Transverse colon (tissue), 4 donors: ENCODE measurements around the gene TLR6. TPM values are rescaled to one million over a fixed set of nuclear protein-coding genes. Genes with fewer than 3 reads are reported as not detected.

ENCODE experiments used
- DNase-seq: peaks from one replicate; pipeline ENCODE4 v3.0.0-alpha.2; 2019
- H3K27ac ChIP-seq, 4 donors: fragments of 200-600 bp; sonication (generic); 2 replicates each; pipeline ENCODE4 v1.5.1; 2016 to 2018; ENCODE audit warnings: inconsistent platforms in 4 of 4
- H3K27me3 ChIP-seq: fragments of 200-600 bp; sonication (generic); 2 replicates; pipeline ENCODE4 v1.5.1; 2017; ENCODE audit warnings: inconsistent platforms
- H3K36me3 ChIP-seq, 4 donors: fragments of 200-600 bp; sonication (generic); 2 replicates each; pipeline ENCODE4 v1.5.1; 2017 to 2019; ENCODE audit warnings: inconsistent platforms in 4 of 4
- H3K4me1 ChIP-seq, 4 donors: fragments of 200-600 bp; sonication (generic); 2 replicates each; pipeline ENCODE4 v1.5.1; 2017 to 2020; ENCODE audit warnings: inconsistent platforms in 4 of 4
- H3K4me3 ChIP-seq, 4 donors: fragments of 200-600 bp; sonication (generic); 1 replicate in 1 of 4; 2 replicates in 3 of 4; pipeline versions ENCODE4 v1.5.1 to v1.6.1; 2017 to 2019; ENCODE audit warnings: inconsistent platforms in 4 of 4
- H3K9me3 ChIP-seq, 2 donors: fragments of 200-600 bp; sonication (generic); 2 replicates each; pipeline ENCODE4 v1.5.1; 2017 to 2019; ENCODE audit warnings: inconsistent platforms in 2 of 2
- EP300 ChIP-seq: sonication (generic); formaldehyde crosslinking; IDR thresholded peaks from one replicate; pipeline ENCODE4 v1.6.1; 2017; ENCODE audit warnings: antibody characterized with exemption, low read depth
- POLR2A ChIP-seq: fragments of 450-650 bp; IDR thresholded peaks from one replicate; pipeline ENCODE4 v1.6.1; 2016; ENCODE audit warnings: antibody characterized with exemption, mild to moderate bottlenecking, moderate library complexity
- POLR2AphosphoS5 ChIP-seq, 3 donors: sonication (generic); formaldehyde crosslinking; IDR thresholded peaks; one replicate each; pipeline ENCODE4 v1.6.1; 2016; ENCODE audit warnings: antibody characterized with exemption in 3 of 3
- WGBS, 2 donors: methylation state at CpG; one replicate each; pipeline ENCODE4 v1.1.5; 2018; ENCODE audit warnings: low coverage in 1 of 2; 5-methylcytosine and 5-hydroxymethylcytosine counted together
- in situ Hi-C, 4 donors: fragments of 200-750 bp; cut with MboI; loops; one replicate each; pipeline versions ENCODE4 v1.15.0 to v1.15.1; 2017; ENCODE audit warnings: low sequenced_read_pairs in 3 of 4, low pct_ligation_motif_present in 1 of 4, low pct_unique_long_range_greater_than_20kb in 1 of 4
- intact Hi-C: fragments of 100-400 bp; cut with DNase I; formaldehyde crosslinking; loops from one replicate; pipeline ENCODE4 v1.15.1; 2023; ENCODE audit warnings: low total_unique reads
- total RNA-seq, 4 donors: library from RNA; depleted of rRNA; stranded (reverse); fragments of >200 nt; gene quantifications; one replicate each; pipeline ENCODE4 v1.1.0, GENCODE V29; 2016
- TF ChIP-seq, protein P1 (sequence below), 5 experiments: fragments of 200-600 bp in 3 of 5; fragments of 450-650 bp in 2 of 5; sonication (generic) in 3 of 5; IDR thresholded peaks; 1 replicate in 2 of 5; 2 replicates in 3 of 5; pipeline ENCODE4 v1.5.1; 2016 to 2017; ENCODE audit warnings: antibody characterized with exemption in 5 of 5, inconsistent platforms in 3 of 5, mild to moderate bottlenecking in 2 of 5, moderate library complexity in 1 of 5

The TLR6 gene
- total RNA-seq, 4 donors from 2014 or later, result 1.6 to 5.9 (median 3.3) TPM

DNA sequence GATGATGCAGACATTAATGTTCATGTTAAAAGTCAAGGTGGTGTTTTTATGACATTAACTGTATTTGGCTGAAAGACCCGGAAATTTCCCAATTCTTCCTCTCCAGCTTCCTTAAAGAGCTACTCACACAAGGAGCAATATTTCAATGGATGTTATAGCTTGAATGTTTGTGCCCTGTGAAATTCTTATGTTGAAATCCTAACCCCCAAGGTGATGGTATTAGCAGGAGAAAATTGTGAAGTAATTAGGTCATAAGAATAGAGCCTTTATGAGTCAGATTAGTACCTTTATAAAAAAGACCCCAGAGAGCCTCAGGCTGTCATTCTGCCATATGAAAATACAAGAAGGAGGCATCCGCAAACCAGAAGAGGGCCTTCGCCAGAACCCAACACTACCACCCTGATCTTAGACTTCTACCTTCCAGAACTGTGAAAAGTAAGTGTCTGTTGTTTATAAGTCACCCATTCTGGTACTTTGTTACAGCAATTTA is 55.6 kb downstream of the TLR6 start:
- DNase-seq, result no peak
- in situ Hi-C loops, result no loop called here
- Histone ChIP-seq H3K9me3 (no peaks in the 10 kb centered on the region), H3K4me3 (no peak overlapping the region), H3K36me3 (peaks cover 0 to 7% (median 3%) of the 10 kb centered on the region in 4 donors), H3K27ac (no peak overlapping the region), H3K27me3 (no peaks in the 10 kb centered on the region), H3K4me1 (peaks cover 0 to 24% (median 11%) of the 10 kb centered on the region in 4 donors)
- 67 to 92% methylated on average over 1 to 3 of the region's 3 CpGs for WGBS, 2 donors
- intact Hi-C loops, result no loop called here
- TF ChIP-seq, protein P1, sequence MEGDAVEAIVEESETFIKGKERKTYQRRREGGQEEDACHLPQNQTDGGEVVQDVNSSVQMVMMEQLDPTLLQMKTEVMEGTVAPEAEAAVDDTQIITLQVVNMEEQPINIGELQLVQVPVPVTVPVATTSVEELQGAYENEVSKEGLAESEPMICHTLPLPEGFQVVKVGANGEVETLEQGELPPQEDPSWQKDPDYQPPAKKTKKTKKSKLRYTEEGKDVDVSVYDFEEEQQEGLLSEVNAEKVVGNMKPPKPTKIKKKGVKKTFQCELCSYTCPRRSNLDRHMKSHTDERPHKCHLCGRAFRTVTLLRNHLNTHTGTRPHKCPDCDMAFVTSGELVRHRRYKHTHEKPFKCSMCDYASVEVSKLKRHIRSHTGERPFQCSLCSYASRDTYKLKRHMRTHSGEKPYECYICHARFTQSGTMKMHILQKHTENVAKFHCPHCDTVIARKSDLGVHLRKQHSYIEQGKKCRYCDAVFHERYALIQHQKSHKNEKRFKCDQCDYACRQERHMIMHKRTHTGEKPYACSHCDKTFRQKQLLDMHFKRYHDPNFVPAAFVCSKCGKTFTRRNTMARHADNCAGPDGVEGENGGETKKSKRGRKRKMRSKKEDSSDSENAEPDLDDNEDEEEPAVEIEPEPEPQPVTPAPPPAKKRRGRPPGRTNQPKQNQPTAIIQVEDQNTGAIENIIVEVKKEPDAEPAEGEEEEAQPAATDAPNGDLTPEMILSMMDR (IDR thresholded peaks at IDR 0.05), result no peak
- TF ChIP-seq POLR2AphosphoS5 (IDR thresholded peaks at IDR 0.05), result no peak
- TF ChIP-seq POLR2A, result no peak
- TF ChIP-seq EP300, result no peak

DNA sequence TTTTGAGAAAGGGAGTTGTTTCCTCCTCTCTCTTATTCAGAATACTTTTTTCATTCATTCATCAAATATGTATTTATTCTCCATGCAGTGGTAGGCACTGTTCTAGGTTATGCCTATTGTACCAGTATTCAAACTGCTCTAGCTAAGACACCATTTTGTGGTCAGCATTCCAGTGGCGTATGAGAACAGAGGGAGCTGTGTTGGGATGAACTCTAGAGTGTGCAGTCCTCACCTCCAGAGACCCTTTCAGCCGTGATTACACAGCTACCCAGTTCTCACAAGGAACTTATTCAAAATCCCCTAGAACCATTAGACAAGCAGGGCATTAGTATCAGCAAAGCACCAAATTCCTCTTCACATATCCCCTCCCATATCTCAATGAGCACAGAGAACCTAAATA is 56.3 kb downstream of the TLR6 start:
- intact Hi-C loops, result no loop called here
- in situ Hi-C loops, result no loop called here

DNA sequence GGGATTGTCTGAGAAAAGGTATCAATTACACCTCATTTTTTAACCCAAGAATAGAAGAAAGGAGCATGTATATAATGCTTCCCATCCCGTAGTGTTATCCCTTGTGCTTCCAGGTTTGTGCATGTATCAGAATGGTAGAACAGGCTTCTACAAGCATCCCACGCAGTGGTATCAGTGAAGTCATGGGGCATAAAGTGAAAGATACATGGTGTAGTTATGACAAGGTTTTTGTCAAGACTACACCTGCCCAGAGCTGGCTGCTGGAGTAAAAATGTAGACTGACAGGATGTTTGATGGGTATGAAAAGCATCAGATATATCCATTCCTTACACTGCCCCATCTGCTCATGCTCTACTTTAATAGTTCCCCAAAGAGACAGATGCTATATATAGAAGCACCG is 61.5 kb downstream of the TLR6 start:
- 92 to 96% methylated on average over 3 of the region's 3 CpGs for WGBS, 2 donors

More for the DNA sequence above, 56.3 kb downstream of the TLR6 start:
- H3K4me3 ChIP-seq, result no peak overlapping the region
- no peaks in the 10 kb centered on the region for H3K9me3 ChIP-seq
- TF ChIP-seq POLR2AphosphoS5 (IDR thresholded peaks at IDR 0.05) (no peak), POLR2A (no peak), EP300 (no peak)
- TF ChIP-seq, protein P1 (IDR thresholded peaks at IDR 0.05), result no peak
- H3K27ac ChIP-seq, result no peak overlapping the region
- peaks cover 0 to 7% (median 3%) of the 10 kb centered on the region in 4 donors for H3K36me3 ChIP-seq
- WGBS, 2 donors, result 98 to 100% methylated on average over 1 to 2 of the region's 2 CpGs
- peaks cover 0 to 17% (median 8%) of the 10 kb centered on the region in 4 donors for H3K4me1 ChIP-seq
- H3K27me3 ChIP-seq, result no peaks in the 10 kb centered on the region
- DNase-seq, result no peak

DNA sequence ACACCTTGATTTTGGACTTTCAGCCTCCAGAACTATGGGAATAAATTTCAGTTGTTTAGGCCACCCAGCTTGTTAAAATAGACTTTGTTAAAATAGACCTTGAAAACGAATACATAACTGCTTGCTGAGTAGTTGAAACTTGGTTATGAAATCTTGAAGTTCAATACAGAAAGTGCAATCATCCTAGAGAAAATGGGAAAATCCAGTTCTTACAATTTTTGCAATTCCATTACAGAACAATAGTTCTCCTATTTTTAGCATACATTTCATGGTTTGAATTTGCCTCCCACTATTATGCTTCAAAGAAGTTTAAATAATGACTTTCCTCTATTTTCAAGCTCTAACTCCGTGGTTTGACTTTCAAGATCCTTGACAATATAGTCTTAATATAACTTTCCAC is 62.6 kb downstream of the TLR6 start:
- DNase-seq, result no peak
- Histone ChIP-seq H3K9me3 (no peaks in the 10 kb centered on the region), H3K4me1 (no peaks in the 10 kb centered on the region), H3K27me3 (no peaks in the 10 kb centered on the region), H3K36me3 (peaks cover 0 to 5% (median 2%) of the 10 kb centered on the region in 4 donors), H3K4me3 (no peak overlapping the region), H3K27ac (no peak overlapping the region)
- intact Hi-C loops (no loop called here), in situ Hi-C loops (loop anchor here in 1 of 4 donors (25.0 kb wide), 1 partner anchor 343 kb away; no protein-coding TSS in a partner anchor)
- TF ChIP-seq POLR2AphosphoS5 (IDR thresholded peaks at IDR 0.05) (no peak), EP300 (no peak), POLR2A (no peak)
- TF ChIP-seq, protein P1 (IDR thresholded peaks at IDR 0.05), result no peak
- WGBS, 2 donors, result 74 to 81% methylated on average over 2 of the region's 2 CpGs

More for the DNA sequence above, 61.5 kb downstream of the TLR6 start:
- DNase-seq, result no peak
- H3K27me3 ChIP-seq, result no peaks in the 10 kb centered on the region
- TF ChIP-seq POLR2AphosphoS5 (IDR thresholded peaks at IDR 0.05), result no peak
- peaks cover 0 to 7% (median 3%) of the 10 kb centered on the region in 4 donors for H3K36me3 ChIP-seq
- no peak overlapping the region for H3K27ac ChIP-seq
- no peaks in the 10 kb centered on the region for H3K4me1 ChIP-seq
- in situ Hi-C loops, result loop anchor here in 1 of 4 donors (25.0 kb wide), 1 partner anchor 342 kb away; no protein-coding TSS in a partner anchor
- no peaks in the 10 kb centered on the region for H3K9me3 ChIP-seq
- no peak overlapping the region for H3K4me3 ChIP-seq
- intact Hi-C loops, result no loop called here

DNA sequence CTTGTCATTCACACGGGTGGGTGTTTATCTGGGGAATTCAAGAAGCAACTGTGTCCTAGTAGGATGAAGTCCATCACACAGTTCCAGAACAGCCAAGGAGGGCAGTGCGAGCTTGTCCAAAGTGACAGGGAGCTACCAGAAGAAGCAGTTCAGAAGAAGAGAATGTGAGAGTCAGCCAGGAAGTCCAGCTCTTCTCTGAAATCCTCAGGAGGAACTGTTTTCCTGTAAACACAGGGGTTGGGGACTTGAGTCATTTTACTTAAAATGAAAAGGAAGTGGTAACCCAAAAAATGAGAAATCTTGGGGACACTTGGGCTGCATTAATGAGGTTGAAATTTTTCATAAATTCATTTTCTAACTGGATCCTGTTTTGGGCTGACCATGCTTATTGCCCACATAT is 65.6 kb downstream of the TLR6 start:
- in situ Hi-C loops, result loop anchor here in 1 of 4 donors (25.0 kb wide), 1 partner anchor 346 kb away; no protein-coding TSS in a partner anchor
- Histone ChIP-seq H3K27me3 (no peaks in the 10 kb centered on the region), H3K9me3 (no peaks in the 10 kb centered on the region), H3K4me1 (no peaks in the 10 kb centered on the region), H3K36me3 (no peaks in the 10 kb centered on the region), H3K4me3 (no peak overlapping the region), H3K27ac (no peak overlapping the region)
- no peak for DNase-seq
- no peak for TF ChIP-seq POLR2AphosphoS5 (IDR thresholded peaks at IDR 0.05)
- no peak for TF ChIP-seq POLR2A
- TF ChIP-seq, protein P1 (IDR thresholded peaks at IDR 0.05), result no peak
- no peak for TF ChIP-seq EP300
- 59 to 67% methylated on average over 2 of the region's 2 CpGs for WGBS, 2 donors
- intact Hi-C loops, result no loop called here
